CD14-positive monocyte (primary cell): ENCODE results near the gene MANSC4. TPM values are rescaled to one million over a fixed set of nuclear protein-coding genes. Genes with fewer than 3 reads are reported as not detected.

ENCODE experiments used
- DNase-seq, 3 donors: peaks; one replicate each; pipeline ENCODE4 v3.0.0-alpha.2; 2011 to 2022
- H2AFZ ChIP-seq: 2 replicates; pipeline ENCODE4 v1.6.0; 2012; ENCODE audit warnings: mild to moderate bottlenecking, low read depth, low read length, inconsistent platforms; ENCODE audit not compliant: insufficient read depth, poor library complexity, severe bottlenecking
- H3K27ac ChIP-seq, 2 donors: 1 replicate in 1 of 2; 2 replicates in 1 of 2; pipeline ENCODE4 v1.5.1; 2012 to 2013; ENCODE audit warnings: low read length in 2 of 2, control low read depth in 1 of 2, inconsistent platforms in 1 of 2, low read depth in 1 of 2, mild to moderate bottlenecking in 1 of 2
- H3K27me3 ChIP-seq, 2 donors: one replicate each; pipeline versions ENCODE4 v1.6.0 to v1.6.1; 2011 to 2013; ENCODE audit warnings: low read length in 2 of 2; ENCODE audit not compliant: control insufficient read depth in 2 of 2, insufficient read depth in 2 of 2
- H3K36me3 ChIP-seq, 2 donors: replicated peaks in 1 of 2; 1 replicate in 1 of 2; 2 replicates in 1 of 2; pipeline versions ENCODE4 v1.5.1 to v1.6.1; 2012 to 2013; ENCODE audit warnings: low read length in 2 of 2, control low read depth in 1 of 2, inconsistent platforms in 1 of 2, mild to moderate bottlenecking in 1 of 2; ENCODE audit not compliant: insufficient read depth in 2 of 2, control insufficient read depth in 1 of 2
- H3K4me1 ChIP-seq, 2 donors: 1 replicate in 1 of 2; 2 replicates in 1 of 2; pipeline versions ENCODE4 v1.5.1 to v1.6.1; 2012 to 2013; ENCODE audit warnings: low read length in 2 of 2, control low read depth in 1 of 2, inconsistent platforms in 1 of 2, mild to moderate bottlenecking in 1 of 2, moderate library complexity in 1 of 2; ENCODE audit not compliant: insufficient read depth in 2 of 2, control insufficient read depth in 1 of 2
- H3K4me2 ChIP-seq: replicated peaks from 2 replicates; pipeline ENCODE3; 2012; ENCODE audit warnings: low read length, moderate library complexity, mild to moderate bottlenecking; ENCODE audit not compliant: poor library complexity, severe bottlenecking; ENCODE audit errors: extremely low read depth
- H3K4me3 ChIP-seq, 3 experiments: fragments of 200-600 bp in 1 of 3; sonication (generic) in 1 of 3; replicated peaks in 1 of 3; 1 replicate in 2 of 3; 2 replicates in 1 of 3; pipeline ENCODE4 v1.5.1; 2011 to 2013; ENCODE audit warnings: low read length in 3 of 3, mild to moderate bottlenecking in 3 of 3, control low read depth in 2 of 3, low read depth in 2 of 3, inconsistent platforms in 1 of 3, moderate library complexity in 1 of 3
- H3K79me2 ChIP-seq: 2 replicates; pipeline ENCODE4 v1.6.0; 2012; ENCODE audit warnings: mild to moderate bottlenecking, control low read depth, inconsistent platforms, low read length, moderate library complexity; ENCODE audit not compliant: insufficient read depth
- H3K9ac ChIP-seq: 2 replicates; pipeline ENCODE4 v1.6.0; 2017; ENCODE audit warnings: low read length, mild to moderate bottlenecking; ENCODE audit not compliant: insufficient read depth, poor library complexity, severe bottlenecking
- H3K9me3 ChIP-seq, 2 donors: replicated peaks in 1 of 2; 1 replicate in 1 of 2; 2 replicates in 1 of 2; pipeline versions ENCODE4 v1.5.1 to v1.6.1; 2012 to 2013; ENCODE audit warnings: low read length in 2 of 2, control low read depth in 1 of 2; ENCODE audit not compliant: control insufficient read depth in 1 of 2, insufficient read depth in 1 of 2
- H4K20me1 ChIP-seq: 2 replicates; pipeline ENCODE4 v1.6.0; 2012; ENCODE audit warnings: mild to moderate bottlenecking, low read length, control low read depth, moderate library complexity; ENCODE audit not compliant: insufficient read depth
- H3K27ac Mint-ChIP-seq, 7 donors: one replicate each; pipeline ENCODE4 v1.8.0; 2020; ENCODE audit warnings: mild to moderate bottlenecking in 7 of 7, mixed read lengths in 7 of 7, moderate library complexity in 6 of 7, inconsistent platforms in 2 of 7
- H3K27me3 Mint-ChIP-seq, 3 donors: one replicate each; pipeline ENCODE4 v1.8.0; 2021 to 2022; ENCODE audit warnings: low read depth in 3 of 3, mild to moderate bottlenecking in 3 of 3, mixed read lengths in 3 of 3, moderate library complexity in 3 of 3, inconsistent platforms in 1 of 3
- H3K36me3 Mint-ChIP-seq, 2 donors: one replicate each; pipeline ENCODE4 v1.8.0; 2020; ENCODE audit warnings: mixed read lengths in 2 of 2, inconsistent platforms in 1 of 2, mild to moderate bottlenecking in 1 of 2
- H3K4me1 Mint-ChIP-seq: one replicate; pipeline ENCODE4 v1.8.0; 2020; ENCODE audit warnings: mild to moderate bottlenecking, mixed read lengths
- H3K4me3 Mint-ChIP-seq, 2 donors: one replicate each; pipeline ENCODE4 v1.8.0; 2020; ENCODE audit warnings: mild to moderate bottlenecking in 2 of 2, mixed read lengths in 2 of 2, moderate library complexity in 1 of 2
- H3K9me3 Mint-ChIP-seq, 7 donors: one replicate each; pipeline ENCODE4 v1.8.0; 2020 to 2022; ENCODE audit warnings: mixed read lengths in 7 of 7, mild to moderate bottlenecking in 6 of 7, moderate library complexity in 6 of 7, inconsistent platforms in 2 of 7
- CTCF ChIP-seq: fragments of 200-600 bp; IDR thresholded peaks from one replicate; pipeline ENCODE4 v1.8.0; 2022; ENCODE audit warnings: antibody characterized with exemption, mild to moderate bottlenecking
- WGBS: methylation state at CpG from one replicate; pipeline ENCODE4 v1.1.5; 2013; ENCODE audit warnings: missing lambda C conversion rate; ENCODE audit not compliant: insufficient coverage; 5-methylcytosine and 5-hydroxymethylcytosine counted together
- intact Hi-C, 2 donors: fragments of 100-400 bp; cut with micrococcal nuclease; formaldehyde crosslinking; loops; one replicate each; pipeline versions ENCODE4 v1.15.0 to v1.15.1; 2023
- polyA plus RNA-seq, 3 donors: library from polyadenylated mRNA; depleted of rRNA in 1 of 3; unstranded in 2 of 3; stranded (reverse) in 1 of 3; fragments of 300-500 nt in 2 of 3; fragments of >200 nt in 1 of 3; fragmentation: Illumina TruSeq in 2 of 3; gene quantifications; 1 replicate in 2 of 3; 2 replicates in 1 of 3; pipeline ENCODE4 v1.2.3, GENCODE V29; 2012 to 2021

The MANSC4 gene
- polyA plus RNA-seq, 3 donors, result not detected

- Mint-ChIP-seq H3K4me3 (no peak overlapping the region), H3K4me1 (peaks cover 3% of the 10 kb centered on the region), H3K9me3 (peaks cover 0 to 3% (median 0%) of the 10 kb centered on the region in 7 donors), H3K27me3 (peaks cover 0 to 6% (median 1%) of the 10 kb centered on the region in 3 donors), H3K27ac (no peak overlapping the region), H3K36me3 (no peaks in the 10 kb centered on the region)
- Histone ChIP-seq H3K4me2 (no peak overlapping the region), H3K79me2 (no peaks in the 10 kb centered on the region), H2AFZ (no peak overlapping the region), H3K9ac (no peak overlapping the region), H3K9me3 (no peaks in the 10 kb centered on the region), H3K27ac (no peak overlapping the region), H3K4me3 (no peak overlapping the region), H4K20me1 (no peaks in the 10 kb centered on the region), H3K36me3 (no peaks in the 10 kb centered on the region), H3K4me1 (no peaks in the 10 kb centered on the region), H3K27me3 (no peaks in the 10 kb centered on the region)
- no peak for TF ChIP-seq CTCF
- 82% methylated on average over 4 of the region's 6 CpGs for WGBS
- intact Hi-C loops, result no loop called here
- no peak for DNase-seq
Observed at GRCh38 chr12:27812502-27812901, 32.5 kb upstream of the MANSC4 start.

- H3K27ac Mint-ChIP-seq, result no peak overlapping the region
Observed at GRCh38 chr12:27810756-27811155, 30.7 kb upstream of the MANSC4 start.

More at GRCh38 chr12:27810756-27811155, 30.7 kb upstream of the MANSC4 start:
- Mint-ChIP-seq H3K4me1 (peaks cover 12% of the 10 kb centered on the region), H3K9me3 (peaks cover 0 to 3% (median 0%) of the 10 kb centered on the region in 7 donors), H3K4me3 (no peak overlapping the region), H3K36me3 (no peaks in the 10 kb centered on the region), H3K27me3 (peaks cover 0 to 6% (median 1%) of the 10 kb centered on the region in 3 donors)
- Histone ChIP-seq H3K27me3 (no peaks in the 10 kb centered on the region), H2AFZ (no peak overlapping the region), H4K20me1 (no peaks in the 10 kb centered on the region), H3K4me1 (peaks cover 0 to 3% of the 10 kb centered on the region in 2 donors), H3K9ac (no peak overlapping the region), H3K79me2 (no peaks in the 10 kb centered on the region), H3K27ac (no peak overlapping the region), H3K36me3 (no peaks in the 10 kb centered on the region), H3K4me2 (no peak overlapping the region), H3K4me3 (no peak overlapping the region), H3K9me3 (no peaks in the 10 kb centered on the region)
- TF ChIP-seq CTCF, result no peak
- intact Hi-C loops, result no loop called here
- WGBS, result 95% methylated on average over 3 of the region's 4 CpGs
- DNase-seq, result no peak
